ENCODE data around the gene OTX1.
"Not testable (repeated sequence)": the region's sequence is repeated elsewhere in the genome, so short reads cannot be mapped to it uniquely, and the experiment has no call there.

The OTX1 gene

GRCh38 chr2:63050334-63051041 is at the start of gene OTX1:
Gene OTX1 (plus strand): TSS chr2:63050830. CDS start chr2:63052991, 2,161 bp downstream.
- H3K4me3 ChIP-seq (ENCODE audit: low read depth, low read length): peak within 1 kb of the TSS; percentile 81
- H3K27me3 ChIP-seq (ENCODE audit: control insufficient read depth, insufficient read depth, low read length): peaks cover 99% of the 10 kb centered on the region
- H3K27ac ChIP-seq (ENCODE audit: low read depth, low read length): no peak within 1 kb of the TSS
- H3K9ac ChIP-seq (ENCODE audit: low read length): peak within 1 kb of the TSS; percentile 62
- H3K9me3 ChIP-seq (ENCODE audit: control insufficient read depth, insufficient read depth, low read depth, low read length): no peaks in the 10 kb centered on the region
- H3K36me3 ChIP-seq (ENCODE audit: control insufficient read depth, insufficient read depth, low read length): no peaks in the 10 kb centered on the region
- H3K4me1 ChIP-seq (ENCODE audit: control insufficient read depth, insufficient read depth, low read length): peaks cover 58% of the 10 kb centered on the region

GRCh38 chr2:63001576-63001975 is 49.1 kb upstream of the OTX1 start:
- Histone ChIP-seq H3K27ac (ENCODE audit: low read depth, low read length) (no peak overlapping the region), H3K27me3 (ENCODE audit: control insufficient read depth, insufficient read depth, low read length) (no peaks in the 10 kb centered on the region), H3K9ac (ENCODE audit: low read length) (no peak overlapping the region), H3K9me3 (ENCODE audit: control insufficient read depth, insufficient read depth, low read depth, low read length) (no peaks in the 10 kb centered on the region), H3K36me3 (ENCODE audit: control insufficient read depth, insufficient read depth, low read length) (peaks cover 4% of the 10 kb centered on the region; the same call in 1 of the 2 replicates), H3K4me3 (ENCODE audit: low read depth, low read length) (no peak overlapping the region), H3K4me1 (ENCODE audit: control insufficient read depth, insufficient read depth, low read length) (no peaks in the 10 kb centered on the region)

- Histone ChIP-seq H3K36me3 (ENCODE audit: control insufficient read depth, insufficient read depth, low read length) (no peaks in the 10 kb centered on the region), H3K4me3 (ENCODE audit: low read depth, low read length) (no peak overlapping the region), H3K9ac (ENCODE audit: low read length) (no peak overlapping the region), H3K27me3 (ENCODE audit: control insufficient read depth, insufficient read depth, low read length) (no peaks in the 10 kb centered on the region), H3K4me1 (ENCODE audit: control insufficient read depth, insufficient read depth, low read length) (peaks cover 7% of the 10 kb centered on the region; the same call in 1 of the 2 replicates), H3K9me3 (ENCODE audit: control insufficient read depth, insufficient read depth, low read depth, low read length) (no peaks in the 10 kb centered on the region), H3K27ac (ENCODE audit: low read depth, low read length) (no peak overlapping the region)
Measured at GRCh38 chr2:63003351-63003750, 47.3 kb upstream of the OTX1 start.

DNA sequence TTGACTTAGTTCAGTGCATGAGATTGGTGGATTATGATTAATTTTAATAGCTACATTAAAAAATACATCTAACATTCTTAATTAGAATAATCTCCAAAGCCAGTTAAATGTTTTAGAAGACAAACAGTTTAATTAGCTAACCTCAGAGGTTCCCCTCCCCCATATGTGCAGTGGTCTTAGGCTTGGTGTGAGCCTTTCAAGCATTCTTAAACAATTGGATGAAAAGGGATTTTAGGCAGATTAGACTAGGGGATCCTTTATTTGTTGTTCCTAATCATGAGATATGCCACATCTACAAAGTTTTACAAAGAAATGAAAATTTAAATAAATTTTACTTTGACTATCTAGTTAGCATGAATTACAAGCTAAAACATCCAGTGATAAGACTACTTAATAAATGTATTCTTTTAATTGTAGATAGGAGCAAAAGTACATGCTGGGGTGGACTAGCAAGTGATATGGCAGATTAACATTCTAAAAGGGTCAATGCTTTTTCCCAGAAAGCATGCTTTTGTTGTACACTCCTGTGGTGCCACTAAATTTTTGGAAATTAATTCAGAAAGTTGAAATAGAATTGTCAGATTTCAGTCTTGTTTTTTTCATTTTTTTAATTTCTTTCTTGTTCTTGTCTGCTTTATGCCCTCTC is 42.7 kb upstream of the OTX1 start:
- Histone ChIP-seq H3K9me3 (ENCODE audit: control insufficient read depth, insufficient read depth, low read depth, low read length) (no peaks in the 10 kb centered on the region), H3K4me3 (ENCODE audit: low read depth, low read length) (no peak overlapping the region), H3K4me1 (ENCODE audit: control insufficient read depth, insufficient read depth, low read length) (peaks cover 25% of the 10 kb centered on the region), H3K36me3 (ENCODE audit: control insufficient read depth, insufficient read depth, low read length) (no peaks in the 10 kb centered on the region), H3K27me3 (ENCODE audit: control insufficient read depth, insufficient read depth, low read length) (no peaks in the 10 kb centered on the region), H3K9ac (ENCODE audit: low read length) (no peak overlapping the region), H3K27ac (ENCODE audit: low read depth, low read length) (no peak overlapping the region)

GRCh38 chr2:63008838-63009237 is 41.8 kb upstream of the OTX1 start:
- peaks cover 25% of the 10 kb centered on the region for H3K4me1 ChIP-seq (ENCODE audit: control insufficient read depth, insufficient read depth, low read length)
- no peak overlapping the region for H3K27ac ChIP-seq (ENCODE audit: low read depth, low read length)
- H3K9me3 ChIP-seq (ENCODE audit: control insufficient read depth, insufficient read depth, low read depth, low read length): no peaks in the 10 kb centered on the region
- H3K9ac ChIP-seq (ENCODE audit: low read length): no peak overlapping the region
- H3K4me3 ChIP-seq (ENCODE audit: low read depth, low read length): no peak overlapping the region
- no peaks in the 10 kb centered on the region for H3K27me3 ChIP-seq (ENCODE audit: control insufficient read depth, insufficient read depth, low read length)
- H3K36me3 ChIP-seq (ENCODE audit: control insufficient read depth, insufficient read depth, low read length): no peaks in the 10 kb centered on the region

DNA sequence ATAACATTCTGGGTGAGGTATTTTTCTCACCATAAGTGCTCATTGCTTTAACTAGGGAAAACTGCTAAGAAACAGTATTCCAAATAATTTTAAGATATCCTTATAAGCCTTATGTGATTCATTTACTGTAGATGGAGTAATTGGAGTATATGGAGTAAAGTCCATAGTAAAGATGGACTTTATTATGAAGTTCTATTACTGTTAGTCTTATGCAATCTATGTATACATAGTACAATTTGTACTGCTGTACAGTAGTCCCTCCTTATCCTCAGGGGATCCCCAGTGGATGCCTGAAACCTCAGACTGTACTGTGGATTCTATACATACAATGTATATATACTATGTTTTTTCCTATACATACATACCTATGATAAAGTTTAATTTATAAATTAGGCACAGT is 41.1 kb upstream of the OTX1 start:
- Histone ChIP-seq H3K4me1 (ENCODE audit: control insufficient read depth, insufficient read depth, low read length) (peaks cover 25% of the 10 kb centered on the region), H3K9ac (ENCODE audit: low read length) (no peak overlapping the region), H3K9me3 (ENCODE audit: control insufficient read depth, insufficient read depth, low read depth, low read length) (no peaks in the 10 kb centered on the region), H3K4me3 (ENCODE audit: low read depth, low read length) (no peak overlapping the region), H3K36me3 (ENCODE audit: control insufficient read depth, insufficient read depth, low read length) (no peaks in the 10 kb centered on the region), H3K27ac (ENCODE audit: low read depth, low read length) (no peak overlapping the region), H3K27me3 (ENCODE audit: control insufficient read depth, insufficient read depth, low read length) (no peaks in the 10 kb centered on the region)

DNA sequence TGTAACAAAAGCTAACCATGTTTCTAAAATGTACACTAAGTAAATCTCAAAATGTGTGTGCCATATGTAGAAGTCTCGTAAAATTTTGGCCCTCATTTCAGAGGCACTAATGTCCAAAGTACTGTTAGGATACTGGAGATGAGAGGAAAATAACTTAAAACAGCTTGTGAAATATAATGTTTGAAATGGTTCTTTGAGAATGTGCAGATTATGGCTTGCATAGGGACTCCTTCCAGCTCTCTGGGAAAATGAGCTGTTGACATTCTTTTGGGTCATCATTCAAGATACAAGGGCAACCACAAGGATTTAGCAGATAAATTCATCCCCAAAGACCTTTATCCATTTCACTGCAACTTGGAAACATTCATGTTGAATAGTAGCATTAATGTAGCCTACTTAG is 38.1 kb upstream of the OTX1 start:
- Histone ChIP-seq H3K4me3 (ENCODE audit: low read depth, low read length) (no peak overlapping the region), H3K9me3 (ENCODE audit: control insufficient read depth, insufficient read depth, low read depth, low read length) (no peaks in the 10 kb centered on the region), H3K27ac (ENCODE audit: low read depth, low read length) (no peak overlapping the region), H3K36me3 (ENCODE audit: control insufficient read depth, insufficient read depth, low read length) (no peaks in the 10 kb centered on the region), H3K27me3 (ENCODE audit: control insufficient read depth, insufficient read depth, low read length) (no peaks in the 10 kb centered on the region), H3K9ac (ENCODE audit: low read length) (no peak overlapping the region), H3K4me1 (ENCODE audit: control insufficient read depth, insufficient read depth, low read length) (peaks cover 25% of the 10 kb centered on the region)

DNA sequence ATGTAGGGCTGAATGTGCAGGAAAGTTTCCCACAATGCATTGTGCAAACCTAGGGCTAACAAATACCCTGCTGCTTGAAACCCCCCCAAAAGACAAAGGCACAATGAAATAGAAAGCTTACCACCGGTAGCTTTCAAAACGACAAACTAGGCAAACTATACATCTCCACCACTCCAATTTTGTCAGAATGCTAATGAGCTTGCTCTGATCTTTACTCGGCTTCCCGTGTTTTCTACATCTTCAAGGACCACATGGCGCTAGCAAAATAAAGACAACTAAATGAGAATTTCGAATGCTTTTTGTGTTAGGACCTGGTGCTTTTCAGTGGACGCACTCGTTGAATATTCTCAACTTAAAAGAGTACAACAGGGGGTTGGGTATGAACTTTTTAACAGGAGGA is 37.2 kb upstream of the OTX1 start:
- H3K36me3 ChIP-seq (ENCODE audit: control insufficient read depth, insufficient read depth, low read length): no peaks in the 10 kb centered on the region
- no peak overlapping the region for H3K27ac ChIP-seq (ENCODE audit: low read depth, low read length)
- peaks cover 18% of the 10 kb centered on the region for H3K4me1 ChIP-seq (ENCODE audit: control insufficient read depth, insufficient read depth, low read length)
- H3K4me3 ChIP-seq (ENCODE audit: low read depth, low read length): no peak overlapping the region
- no peaks in the 10 kb centered on the region for H3K27me3 ChIP-seq (ENCODE audit: control insufficient read depth, insufficient read depth, low read length)
- no peaks in the 10 kb centered on the region for H3K9me3 ChIP-seq (ENCODE audit: control insufficient read depth, insufficient read depth, low read depth, low read length)
- H3K9ac ChIP-seq (ENCODE audit: low read length): no peak overlapping the region

GRCh38 chr2:63015389-63015788 is 35.2 kb upstream of the OTX1 start:
- no peak overlapping the region for H3K9ac ChIP-seq (ENCODE audit: low read length)
- H3K9me3 ChIP-seq (ENCODE audit: control insufficient read depth, insufficient read depth, low read depth, low read length): no peaks in the 10 kb centered on the region
- peaks cover 9% of the 10 kb centered on the region; the same call in 1 of the 2 replicates for H3K4me1 ChIP-seq (ENCODE audit: control insufficient read depth, insufficient read depth, low read length)
- H3K27me3 ChIP-seq (ENCODE audit: control insufficient read depth, insufficient read depth, low read length): no peaks in the 10 kb centered on the region
- no peak overlapping the region for H3K4me3 ChIP-seq (ENCODE audit: low read depth, low read length)
- H3K27ac ChIP-seq (ENCODE audit: low read depth, low read length): no peak overlapping the region
- no peaks in the 10 kb centered on the region for H3K36me3 ChIP-seq (ENCODE audit: control insufficient read depth, insufficient read depth, low read length)

- H3K4me3 ChIP-seq (ENCODE audit: low read depth, low read length): no peak overlapping the region
- H3K27ac ChIP-seq (ENCODE audit: low read depth, low read length): no peak overlapping the region
- no peaks in the 10 kb centered on the region for H3K4me1 ChIP-seq (ENCODE audit: control insufficient read depth, insufficient read depth, low read length)
- no peak overlapping the region for H3K9ac ChIP-seq (ENCODE audit: low read length)
- H3K27me3 ChIP-seq (ENCODE audit: control insufficient read depth, insufficient read depth, low read length): no peaks in the 10 kb centered on the region
- no peaks in the 10 kb centered on the region for H3K9me3 ChIP-seq (ENCODE audit: control insufficient read depth, insufficient read depth, low read depth, low read length)
- H3K36me3 ChIP-seq (ENCODE audit: control insufficient read depth, insufficient read depth, low read length): no peaks in the 10 kb centered on the region
Measured at GRCh38 chr2:63018439-63018838, 32.2 kb upstream of the OTX1 start.

GRCh38 chr2:63019686-63020085 is 30.9 kb upstream of the OTX1 start:
- H3K9me3 ChIP-seq (ENCODE audit: control insufficient read depth, insufficient read depth, low read depth, low read length); H3K9ac ChIP-seq (ENCODE audit: low read length); H3K27ac ChIP-seq (ENCODE audit: low read depth, low read length); H3K4me3 ChIP-seq (ENCODE audit: low read depth, low read length); H3K36me3 ChIP-seq (ENCODE audit: control insufficient read depth, insufficient read depth, low read length); H3K4me1 ChIP-seq (ENCODE audit: control insufficient read depth, insufficient read depth, low read length); H3K27me3 ChIP-seq (ENCODE audit: control insufficient read depth, insufficient read depth, low read length): not testable (repeated sequence)
